ENCODE data around the gene TBC1D2B.

DNA sequence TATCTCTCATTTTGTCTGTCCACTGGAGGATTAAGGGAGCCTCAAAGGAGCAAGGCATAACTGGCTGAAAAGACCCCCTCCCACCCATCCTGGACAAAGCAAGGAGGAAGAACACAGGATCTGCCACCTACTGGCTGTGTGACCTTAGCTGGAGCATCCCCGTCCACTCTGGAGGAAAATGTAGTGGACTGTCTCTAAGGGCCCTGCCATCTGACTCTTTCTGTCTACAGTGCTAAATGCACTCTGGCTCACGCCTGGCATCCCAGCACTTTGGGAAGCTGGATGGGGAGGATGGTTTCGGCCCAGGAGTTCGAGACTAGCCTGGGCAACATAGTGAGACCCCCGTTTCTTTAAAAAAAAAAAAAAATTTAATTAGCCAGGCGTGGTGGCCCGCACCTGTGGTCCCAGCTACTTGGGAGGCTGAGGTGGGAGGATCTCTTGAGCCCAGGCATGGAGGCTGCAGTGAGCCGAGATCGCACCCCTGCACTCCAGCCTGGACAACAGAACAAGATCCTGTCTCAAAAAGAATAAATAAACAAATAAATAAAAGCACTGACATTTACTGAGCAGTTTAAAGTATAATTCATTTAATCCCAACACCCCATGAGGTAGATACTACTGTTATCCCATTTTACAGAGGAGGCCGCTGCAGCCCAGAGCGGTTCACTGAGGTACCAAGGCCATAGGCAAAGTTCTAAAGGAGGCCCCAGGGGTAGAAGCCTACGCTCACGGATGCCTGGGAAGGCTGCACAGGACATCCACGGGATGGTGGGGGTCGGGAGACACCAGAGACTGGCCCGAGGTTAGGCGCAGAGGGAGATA, 1.1 kb downstream of the TBC1D2B start:
- no peak for TF ChIP-seq MYC (IDR thresholded peaks at IDR 0.05; ENCODE audit: low read depth, low read length)
- TF ChIP-seq POLR2AphosphoS5 (IDR thresholded peaks at IDR 0.05; ENCODE audit: insufficient read depth, low read depth, low read length) = no peak
- TF ChIP-seq, protein P1, sequence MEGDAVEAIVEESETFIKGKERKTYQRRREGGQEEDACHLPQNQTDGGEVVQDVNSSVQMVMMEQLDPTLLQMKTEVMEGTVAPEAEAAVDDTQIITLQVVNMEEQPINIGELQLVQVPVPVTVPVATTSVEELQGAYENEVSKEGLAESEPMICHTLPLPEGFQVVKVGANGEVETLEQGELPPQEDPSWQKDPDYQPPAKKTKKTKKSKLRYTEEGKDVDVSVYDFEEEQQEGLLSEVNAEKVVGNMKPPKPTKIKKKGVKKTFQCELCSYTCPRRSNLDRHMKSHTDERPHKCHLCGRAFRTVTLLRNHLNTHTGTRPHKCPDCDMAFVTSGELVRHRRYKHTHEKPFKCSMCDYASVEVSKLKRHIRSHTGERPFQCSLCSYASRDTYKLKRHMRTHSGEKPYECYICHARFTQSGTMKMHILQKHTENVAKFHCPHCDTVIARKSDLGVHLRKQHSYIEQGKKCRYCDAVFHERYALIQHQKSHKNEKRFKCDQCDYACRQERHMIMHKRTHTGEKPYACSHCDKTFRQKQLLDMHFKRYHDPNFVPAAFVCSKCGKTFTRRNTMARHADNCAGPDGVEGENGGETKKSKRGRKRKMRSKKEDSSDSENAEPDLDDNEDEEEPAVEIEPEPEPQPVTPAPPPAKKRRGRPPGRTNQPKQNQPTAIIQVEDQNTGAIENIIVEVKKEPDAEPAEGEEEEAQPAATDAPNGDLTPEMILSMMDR (IDR thresholded peaks at IDR 0.05; ENCODE audit: extremely low read depth in 1 of 2, insufficient read depth in 1 of 2, low read depth in 1 of 2, low read length in 2 of 2) = no peak

Data from endothelial cell of umbilical vein (primary cell).